ENCODE data around the gene MAP3K3.

The MAP3K3 gene

DNA sequence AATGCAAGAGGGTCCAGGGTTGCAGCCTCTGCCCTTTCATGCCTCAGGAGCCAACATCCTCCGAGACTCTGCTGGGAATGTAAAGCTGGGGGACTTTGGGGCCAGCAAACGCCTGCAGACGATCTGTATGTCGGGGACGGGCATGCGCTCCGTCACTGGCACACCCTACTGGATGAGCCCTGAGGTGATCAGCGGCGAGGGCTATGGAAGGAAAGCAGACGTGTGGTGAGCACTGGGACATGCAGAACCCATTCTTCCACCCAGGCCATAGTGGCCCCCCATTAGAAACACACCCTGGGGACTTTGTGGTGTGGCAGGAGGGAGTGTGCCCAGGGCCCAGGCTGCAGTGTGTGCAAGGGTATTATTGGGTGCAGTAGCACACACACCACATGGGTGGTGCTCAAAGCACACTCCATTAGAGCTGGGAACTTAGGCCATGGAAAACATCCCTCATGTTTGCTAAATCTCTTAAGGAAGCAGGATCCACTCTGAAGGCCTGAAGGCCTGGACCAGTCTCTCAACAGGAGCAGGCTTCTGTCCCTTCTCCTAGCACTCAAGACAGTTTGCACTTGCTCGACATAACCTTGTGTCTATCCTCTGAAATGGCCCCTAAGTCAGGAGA is 70.1 kb downstream of the MAP3K3 start:
- DNase-seq (ENCODE audit: low read depth in 2 of 3, low spot score in 2 of 3): no peak

DNA sequence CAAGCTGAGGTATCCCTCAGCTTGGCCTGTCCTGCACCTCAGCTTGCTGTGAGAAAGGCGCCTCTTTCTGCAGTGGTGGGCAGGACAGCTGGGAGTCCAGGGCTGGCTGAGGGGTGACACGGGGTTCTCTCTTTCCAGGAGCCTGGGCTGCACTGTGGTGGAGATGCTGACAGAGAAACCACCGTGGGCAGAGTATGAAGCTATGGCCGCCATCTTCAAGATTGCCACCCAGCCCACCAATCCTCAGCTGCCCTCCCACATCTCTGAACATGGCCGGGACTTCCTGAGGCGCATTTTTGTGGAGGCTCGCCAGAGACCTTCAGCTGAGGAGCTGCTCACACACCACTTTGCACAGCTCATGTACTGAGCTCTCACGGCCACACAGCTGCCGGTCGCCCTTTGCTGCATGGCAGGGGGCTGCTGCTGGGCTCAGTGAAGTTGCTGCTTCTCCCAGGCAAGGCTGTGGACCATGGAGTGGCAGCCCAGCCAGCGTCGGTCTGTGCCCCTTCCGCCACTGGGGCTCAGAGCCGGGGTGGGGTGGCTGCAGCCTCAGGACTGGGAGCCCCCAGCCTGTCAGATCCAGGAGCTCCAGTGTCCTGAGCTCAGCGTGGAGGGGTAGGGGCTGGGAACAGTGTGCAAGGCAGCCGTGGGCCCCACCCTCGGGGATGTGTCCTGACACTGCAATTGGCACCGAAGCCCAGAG is 71.3 kb downstream of the MAP3K3 start:
- no peak for DNase-seq (ENCODE audit: low read depth in 2 of 3, low spot score in 2 of 3)

DNA sequence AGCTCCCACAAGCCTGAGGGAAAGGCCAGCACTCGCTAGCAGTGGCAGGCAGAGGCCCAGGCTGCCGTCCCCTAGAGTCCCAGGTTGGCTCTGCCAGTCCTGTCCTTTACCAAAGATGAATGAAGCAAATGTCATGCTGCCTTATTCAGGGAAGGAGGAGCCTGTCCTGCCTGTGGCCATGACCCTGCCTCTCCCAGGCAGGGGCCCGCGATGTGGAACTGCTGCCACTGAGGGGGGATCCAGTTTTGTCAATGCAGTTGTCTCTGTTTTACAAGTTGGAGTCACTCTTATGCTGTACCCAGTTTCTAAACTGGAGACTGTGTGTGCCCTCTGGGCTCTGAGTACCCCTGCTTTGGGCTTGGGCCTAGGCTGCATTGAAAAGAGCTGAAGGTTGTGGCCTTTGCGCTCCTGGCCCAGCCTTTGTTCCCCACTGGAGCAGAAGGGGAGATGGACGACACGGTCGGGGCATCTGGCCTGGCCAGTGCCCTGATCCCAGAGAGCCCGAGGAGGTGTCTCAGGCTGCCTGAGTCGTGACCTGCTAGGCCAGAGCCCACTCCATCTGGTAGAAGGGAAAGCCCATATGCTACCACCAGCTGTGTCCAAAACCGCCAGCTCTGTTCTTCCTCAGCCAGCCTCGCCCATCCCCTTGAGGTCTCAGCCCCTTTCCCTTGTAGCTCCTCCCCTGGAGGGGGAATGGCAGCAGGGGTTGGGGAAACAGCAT is 72.2 kb downstream of the MAP3K3 start:
- no peak for DNase-seq (ENCODE audit: low read depth in 2 of 3, low spot score in 2 of 3)

DNA sequence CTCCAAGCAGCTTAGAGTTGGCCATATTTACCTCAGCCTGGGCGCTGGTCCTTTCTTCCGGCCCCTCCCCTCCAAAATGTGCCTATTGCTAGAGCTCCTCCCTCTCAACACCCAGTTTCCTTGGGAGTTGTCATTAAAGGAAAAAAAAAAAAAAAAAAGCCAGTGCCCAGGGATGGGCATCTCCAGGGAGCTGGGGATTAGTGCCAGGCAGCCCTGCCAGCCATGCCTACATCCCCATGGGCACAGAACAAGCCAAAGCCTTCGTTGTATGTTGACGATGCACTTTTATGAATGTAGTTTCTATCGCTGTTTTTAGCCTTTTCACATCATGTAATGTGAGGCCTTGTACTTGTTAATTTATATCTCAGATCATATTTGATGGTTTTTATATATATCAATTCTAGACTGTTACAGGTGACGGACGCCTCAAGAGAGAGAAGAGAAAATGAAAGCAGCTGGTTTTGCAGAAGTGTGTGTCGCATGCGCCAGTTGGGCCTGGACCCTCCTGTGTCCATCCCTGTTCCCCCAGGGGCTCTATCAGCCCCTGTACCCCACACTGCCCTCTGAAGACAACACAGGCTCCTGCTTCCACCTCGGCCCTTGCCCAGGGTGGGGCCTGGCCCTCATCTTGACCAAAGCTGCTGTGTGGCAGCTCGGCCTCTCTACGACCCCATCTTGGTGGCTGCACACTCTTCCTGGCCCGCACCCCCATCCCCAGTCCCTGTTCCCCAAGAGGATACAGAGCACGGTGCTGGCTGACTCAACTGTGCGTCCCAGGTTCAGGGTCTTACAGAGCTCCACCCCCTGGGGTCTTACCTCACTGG is 72.9 kb downstream of the MAP3K3 start:
- no peak for DNase-seq (ENCODE audit: low read depth in 2 of 3, low spot score in 2 of 3)

DNA sequence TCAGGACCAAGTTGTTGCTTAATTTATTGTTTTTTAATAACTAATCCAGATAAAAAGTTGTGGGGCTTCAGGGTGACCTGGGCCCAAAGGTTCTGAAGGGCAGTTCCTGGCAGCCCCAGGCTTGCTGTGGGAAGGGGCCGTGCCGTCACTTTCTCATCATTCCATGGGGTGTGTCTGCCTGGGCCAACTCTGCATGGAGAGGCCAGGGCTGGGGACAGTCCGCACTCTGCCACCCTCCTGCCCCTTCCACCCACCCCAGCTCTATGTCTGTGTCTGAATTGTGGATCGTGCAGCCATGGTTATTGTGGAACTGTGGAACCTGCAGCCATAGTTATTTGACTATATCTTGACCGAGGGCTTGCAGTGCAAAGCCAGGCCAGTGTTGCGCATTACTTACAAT is 73.7 kb downstream of the MAP3K3 start:
- DNase-seq (ENCODE audit: low read depth in 2 of 3, low spot score in 2 of 3): no peak

DNA sequence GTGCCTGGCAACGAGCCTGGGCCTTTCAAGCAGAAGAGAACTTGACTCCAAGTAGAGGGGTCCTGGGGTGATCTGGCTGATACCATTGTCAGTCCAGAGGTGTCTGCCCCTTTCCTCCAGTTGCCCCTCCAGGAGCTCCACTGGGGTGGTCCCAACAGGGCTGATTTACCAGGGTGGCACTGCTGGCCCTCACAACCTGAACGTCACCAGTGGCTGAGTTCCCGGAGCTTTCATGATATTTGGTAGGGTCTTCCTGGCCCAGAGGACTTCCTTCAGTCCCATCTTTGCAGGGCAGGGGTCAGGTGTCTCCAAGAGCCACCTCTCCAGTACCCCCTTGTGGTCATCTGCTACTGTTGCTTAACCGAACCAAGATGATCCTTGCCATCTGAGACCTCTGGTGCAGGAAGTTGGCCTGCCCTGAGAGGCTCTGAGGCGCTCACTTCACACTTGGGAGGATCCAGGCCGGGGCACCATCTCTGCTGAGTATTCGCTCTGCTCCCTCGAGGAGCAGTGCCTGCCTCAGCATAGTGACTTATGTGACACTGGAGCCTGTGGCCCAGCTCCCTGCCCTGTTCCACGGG is 74.3 kb downstream of the MAP3K3 start:
- no peak for DNase-seq (ENCODE audit: low read depth in 2 of 3, low spot score in 2 of 3)

DNA sequence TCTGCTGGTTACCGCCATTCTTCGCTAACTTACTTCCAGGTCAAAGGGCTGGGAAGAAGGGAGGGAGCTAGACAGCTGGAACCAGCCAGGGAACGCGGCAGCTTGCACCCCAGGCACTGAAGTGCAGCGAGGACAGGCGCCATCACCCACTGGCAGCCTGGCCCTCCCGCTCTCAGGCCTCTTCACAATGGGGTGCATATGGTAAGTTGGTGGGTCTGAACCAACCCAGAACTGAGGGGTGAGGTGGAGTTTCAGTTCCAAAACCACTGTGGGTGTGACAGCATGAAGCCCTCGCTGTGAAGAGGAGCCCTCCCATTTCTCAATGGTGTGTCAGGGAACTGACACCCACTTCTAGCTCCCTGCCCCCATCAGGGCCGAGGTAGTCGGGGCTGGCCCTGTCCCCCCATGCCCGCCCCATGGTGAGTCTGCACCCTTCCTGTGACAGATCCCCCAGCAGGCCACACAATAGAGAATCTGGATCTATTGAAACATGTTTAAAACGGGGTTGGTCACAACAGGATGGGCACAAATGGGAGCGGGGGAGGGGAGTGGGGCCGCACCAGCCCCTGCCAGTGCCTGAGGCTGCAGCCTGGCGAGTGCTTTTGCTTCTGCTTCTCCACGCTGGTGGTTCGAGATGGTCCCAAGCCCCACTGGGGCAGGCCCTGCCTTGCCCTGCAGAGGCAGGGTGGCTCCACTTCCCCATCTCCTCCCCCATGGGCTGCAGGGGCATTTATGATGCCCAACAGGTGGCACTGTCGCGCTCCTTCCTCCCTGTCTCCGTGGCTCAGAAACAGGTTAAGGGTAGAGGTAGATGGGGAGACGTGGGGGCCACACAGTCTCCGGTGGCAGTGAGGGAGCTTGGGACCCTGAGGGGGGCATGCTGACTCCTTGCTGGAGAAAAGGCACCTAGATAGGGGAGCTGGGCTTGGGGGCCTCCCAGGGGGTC is 75.4 kb downstream of the MAP3K3 start:
- peak; percentile 49 to 70 (median 62) for DNase-seq (ENCODE audit: low read depth in 2 of 3, low spot score in 2 of 3)

DNA sequence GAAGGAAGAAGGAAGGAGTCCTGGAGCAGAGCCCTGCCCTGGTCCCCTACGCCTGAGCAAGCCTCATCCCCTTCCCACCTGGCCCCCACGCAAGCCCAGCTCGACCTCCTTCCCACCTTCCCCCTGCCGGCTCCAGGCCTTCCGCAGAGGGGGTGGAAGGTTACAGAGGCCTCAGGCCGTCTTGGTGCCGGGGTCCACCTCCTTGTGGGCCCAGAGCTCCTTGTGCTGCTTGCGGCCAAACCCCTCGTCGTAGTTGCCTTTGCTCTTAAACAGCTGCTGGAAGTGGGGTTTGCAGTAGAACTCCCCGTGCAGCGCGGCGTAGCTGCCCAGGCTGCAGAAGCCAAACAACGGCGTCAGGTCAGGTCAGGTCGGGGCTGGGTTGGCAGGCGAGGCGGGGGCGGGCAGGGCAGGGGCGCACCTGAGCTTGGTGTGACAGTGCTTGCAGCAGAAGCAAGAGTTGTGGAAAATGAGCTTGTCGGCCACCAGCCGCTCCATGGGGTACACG is 76.2 kb downstream of the MAP3K3 start:
- no peak for DNase-seq (ENCODE audit: low read depth in 2 of 3, low spot score in 2 of 3)

DNA sequence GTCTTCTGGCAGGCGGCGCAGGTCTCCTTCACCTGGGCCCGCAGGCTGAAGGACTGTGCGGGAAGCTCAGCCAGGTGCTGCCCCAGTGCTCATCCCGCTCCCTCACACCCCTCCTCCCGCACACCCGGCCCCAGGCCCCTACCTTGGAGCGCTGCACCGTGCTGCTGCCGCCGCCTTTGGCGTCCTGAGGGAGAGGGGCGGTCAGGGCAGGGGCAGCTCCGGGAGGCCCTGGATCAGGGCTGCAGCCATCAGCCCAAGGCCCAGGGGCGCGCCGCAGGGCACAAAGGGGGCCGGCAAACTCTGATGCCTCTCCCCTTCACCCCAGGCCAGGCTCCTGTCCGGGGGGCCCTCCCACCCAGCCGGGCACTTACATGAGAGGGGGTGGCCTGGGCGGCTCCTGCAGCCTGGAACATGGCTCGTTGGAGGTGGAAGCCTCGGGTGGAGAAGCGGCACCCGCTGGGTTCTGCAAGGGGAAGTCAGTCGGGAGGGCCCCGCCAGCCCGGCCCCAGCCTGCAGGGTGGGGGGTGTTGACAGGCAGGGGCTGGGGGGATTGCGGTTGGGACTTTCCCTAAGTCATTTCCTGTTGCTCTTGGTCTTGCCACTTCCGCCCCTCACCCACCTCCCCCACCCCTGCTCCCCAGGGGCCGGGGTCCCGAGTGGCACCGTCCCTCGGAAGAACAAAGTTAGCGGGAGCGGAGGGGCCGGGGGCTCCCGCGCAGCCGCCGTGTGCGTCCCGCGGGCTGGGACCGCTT is 76.8 kb downstream of the MAP3K3 start:
- peak; percentile 51 to 81 (median 57) for DNase-seq (ENCODE audit: low read depth in 2 of 3, low spot score in 2 of 3)

DNA sequence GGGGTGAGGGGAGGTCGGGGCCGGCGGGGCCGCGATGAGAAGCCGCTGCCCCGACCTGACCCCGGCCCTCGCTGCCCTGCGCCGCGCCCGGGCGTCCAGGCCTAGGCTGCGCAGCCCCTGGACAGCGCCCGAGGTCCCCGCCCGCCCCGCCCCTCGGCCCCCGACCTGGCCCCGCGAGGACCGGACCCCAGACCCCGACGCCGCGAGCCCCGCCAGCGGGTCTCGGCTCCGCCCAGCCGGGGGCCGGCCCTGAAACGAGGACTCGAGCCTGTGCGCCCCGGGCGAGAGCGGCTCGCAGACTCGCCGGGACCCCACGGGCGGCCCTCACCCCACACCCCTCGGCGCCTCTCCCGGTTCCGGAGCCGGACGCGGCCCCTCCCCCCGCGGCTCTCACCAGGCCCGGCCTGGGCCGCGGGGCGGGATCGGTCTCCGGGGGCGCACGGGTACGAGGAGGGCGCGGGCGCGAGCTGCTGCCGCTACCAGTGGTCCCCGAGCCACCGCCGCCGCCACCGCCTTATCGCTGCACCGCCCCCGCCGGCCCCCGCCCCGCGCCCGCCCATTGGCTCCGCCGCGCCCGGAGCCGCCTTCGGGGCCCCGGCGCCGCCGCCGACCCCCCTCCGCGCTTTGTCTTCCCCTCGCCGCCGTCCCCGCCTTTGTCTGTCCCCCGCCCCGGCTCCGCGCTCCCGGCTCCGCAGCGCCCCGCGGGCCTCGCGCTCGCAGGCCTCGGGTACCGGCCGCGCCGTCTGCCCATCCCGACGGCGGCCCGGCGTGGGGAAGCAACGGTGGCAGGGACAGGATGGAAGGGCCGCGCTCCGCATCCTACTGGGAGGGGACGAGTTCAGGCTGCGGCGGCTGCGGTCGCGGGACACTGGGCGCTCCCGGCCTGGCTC is 77.7 kb downstream of the MAP3K3 start, which contains the start of gene LIMD2:
Gene LIMD2 (minus strand): TSS at position 488 of the 890 bp plus-strand sequence. CDS start 827 bp downstream, outside the sequence.
- DNase-seq (ENCODE audit: low read depth in 2 of 3, low spot score in 2 of 3): peak; percentile 45 to 70 (median 67)

DNA sequence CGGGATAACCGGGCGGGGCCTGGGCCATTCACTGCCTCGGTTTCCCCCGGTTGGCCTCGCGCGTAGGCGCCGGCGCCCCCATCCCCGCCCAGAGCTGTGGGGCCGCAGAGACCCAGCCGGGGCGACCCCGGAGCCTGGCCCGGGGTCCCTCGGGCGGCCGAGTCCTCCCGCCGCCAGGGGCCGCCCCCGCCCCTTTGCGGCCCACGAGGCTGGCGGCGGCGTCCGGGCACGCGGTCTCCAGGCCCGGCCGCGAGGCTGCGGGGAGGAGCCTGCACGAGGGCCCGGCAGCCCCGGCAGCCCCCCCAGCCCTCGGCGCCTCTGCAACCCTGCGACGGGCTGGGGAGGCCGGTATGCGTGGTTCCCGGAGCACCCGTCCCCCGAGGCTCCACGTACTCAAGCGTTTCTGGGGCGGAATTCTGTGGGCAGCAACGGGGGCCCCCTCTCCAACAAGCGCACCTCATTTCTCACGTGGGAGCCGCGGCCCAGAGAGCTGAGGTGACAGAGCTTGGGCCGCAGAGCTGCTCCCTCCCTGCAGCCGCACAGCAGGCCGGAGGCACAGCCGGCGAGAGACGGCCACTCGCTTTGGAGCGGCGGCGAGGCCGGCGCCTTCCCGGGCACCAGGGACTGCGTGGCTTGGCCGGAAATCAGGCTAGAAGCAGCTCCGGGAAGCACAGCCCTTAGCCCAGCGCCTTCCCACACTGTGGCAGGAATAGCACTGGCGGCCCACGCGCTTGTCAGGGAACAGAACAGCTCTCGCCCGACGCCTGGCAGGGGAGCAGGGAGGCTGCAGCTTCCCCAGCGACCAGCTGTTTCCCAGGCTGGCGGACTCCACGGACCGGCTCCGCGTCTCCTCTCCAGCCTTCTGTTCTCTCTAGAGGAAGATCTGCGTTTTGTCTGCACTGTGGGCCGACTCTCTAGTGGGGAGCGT is 78.6 kb downstream of the MAP3K3 start:
- peak in 2 of 3 experiments; percentile 32 to 38 for DNase-seq (ENCODE audit: low read depth in 2 of 3, low spot score in 2 of 3)

DNA sequence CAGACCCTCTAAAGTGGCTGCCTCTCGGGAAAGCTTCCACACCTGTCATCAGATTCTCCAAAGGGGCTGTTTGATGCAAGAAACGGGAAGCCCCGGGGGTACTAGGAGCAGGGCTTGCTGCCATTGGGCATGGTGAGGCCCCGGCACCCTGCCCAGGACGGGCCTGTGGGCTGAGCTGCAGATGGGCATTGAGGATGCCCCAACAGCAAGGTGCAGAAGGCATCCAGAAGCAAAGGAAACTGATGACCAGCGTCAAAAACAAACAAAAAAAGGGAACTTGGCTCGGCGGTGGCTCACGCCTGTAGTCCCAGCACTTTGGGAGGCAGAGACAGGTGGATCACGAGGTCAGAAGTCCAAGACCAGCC is 79.2 kb downstream of the MAP3K3 start:
- DNase-seq (ENCODE audit: low read depth in 2 of 3, low spot score in 2 of 3): no peak

DNA sequence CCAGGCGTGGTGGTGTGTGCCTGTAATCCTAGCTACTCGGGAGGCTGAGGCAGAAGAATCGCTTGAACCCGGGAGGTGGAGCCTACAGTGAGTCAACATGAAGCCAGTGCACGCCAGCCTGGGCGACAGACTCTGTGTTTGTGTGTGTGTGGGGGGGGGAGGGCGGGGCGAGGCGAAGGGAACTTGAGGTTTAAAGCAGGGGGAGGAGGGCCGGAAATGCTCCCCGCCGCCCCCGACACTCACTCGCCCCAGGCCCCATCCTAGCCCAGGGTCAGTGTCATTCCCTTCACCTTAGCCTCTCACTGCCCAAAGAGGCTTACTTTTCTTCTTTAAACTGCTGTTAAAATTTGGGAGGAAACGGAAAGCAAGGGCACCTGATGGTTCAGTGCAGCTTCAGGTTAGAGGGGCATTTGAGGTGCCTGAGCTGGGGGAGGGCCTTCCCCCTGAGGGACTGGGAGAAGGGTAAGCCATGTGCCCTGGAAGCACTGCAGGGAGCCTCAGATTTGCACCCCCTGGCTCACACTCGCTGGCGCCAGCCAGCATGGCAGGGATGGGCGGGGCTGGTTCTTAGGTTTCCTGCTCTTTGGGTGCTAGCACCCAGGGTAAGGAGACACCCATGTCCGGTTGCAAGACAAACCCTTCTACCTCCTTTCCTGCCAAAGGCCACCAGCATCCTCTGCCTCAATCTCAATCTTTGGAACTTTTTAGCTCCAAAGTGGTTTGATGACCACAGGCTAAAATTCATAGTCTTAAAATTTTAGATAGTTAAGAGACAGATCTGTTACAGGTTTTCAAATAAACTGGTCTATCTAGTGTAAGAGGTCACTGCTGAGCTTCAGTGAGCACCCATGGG is 79.9 kb downstream of the MAP3K3 start:
- peak in 2 of 3 experiments; percentile 40 to 42 for DNase-seq (ENCODE audit: low read depth in 2 of 3, low spot score in 2 of 3)

DNA sequence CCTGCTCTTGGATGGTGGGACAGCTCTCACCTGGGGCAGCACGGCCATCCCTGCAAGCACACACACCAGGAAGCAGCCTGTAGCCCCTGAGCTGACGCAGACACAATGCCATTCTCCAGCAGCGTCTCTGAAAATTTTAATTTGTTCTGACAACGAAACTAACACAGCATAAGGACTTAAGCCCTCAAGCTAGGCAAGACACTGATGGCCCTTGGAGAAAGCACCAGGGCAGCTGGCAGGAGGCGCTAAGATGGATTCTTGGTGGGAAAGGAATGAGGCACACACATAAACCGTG is 80.5 kb downstream of the MAP3K3 start:
- no peak for DNase-seq (ENCODE audit: low read depth in 2 of 3, low spot score in 2 of 3)

DNA sequence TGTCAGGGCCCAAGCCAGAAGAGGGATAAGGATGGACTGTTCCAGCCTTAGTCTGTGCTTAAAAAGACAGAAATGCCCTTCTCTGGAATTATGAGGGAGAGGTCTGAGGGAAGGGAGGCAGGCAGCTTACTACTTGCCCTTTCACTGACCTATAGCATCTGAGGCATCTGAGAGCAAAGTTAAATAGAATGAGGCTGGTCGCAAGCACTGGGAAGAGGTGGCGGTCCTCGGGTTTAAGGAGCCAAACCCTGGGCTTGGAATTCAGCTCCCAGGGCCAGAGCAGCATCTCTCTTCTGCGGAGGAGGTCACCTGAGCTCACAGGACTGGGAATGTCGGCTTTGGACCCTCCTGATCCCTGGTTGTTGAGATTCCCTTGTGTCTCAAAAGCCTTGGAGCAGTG is 80.8 kb downstream of the MAP3K3 start:
- DNase-seq (ENCODE audit: low read depth in 2 of 3, low spot score in 2 of 3): no peak
